H1 (cell line): Measurements from ENCODE around the gene PODN. TPM values are rescaled to one million over a fixed set of nuclear protein-coding genes. Genes with fewer than 3 reads are reported as not detected.

ENCODE experiments used
- CTCF ChIA-PET: fragments of 300-600 bp; sonication (Branson Sonifier 250); formaldehyde crosslinking; loops from one replicate; lab custom pipeline; 2021; ENCODE audit not compliant: partially characterized antibody; lab: Charles Lee
- POLR2A ChIA-PET: fragments of 300-600 bp; sonication (Branson Sonifier 250); formaldehyde crosslinking; loops from one replicate; lab custom pipeline; 2021; ENCODE audit warnings: inconsistent platforms; ENCODE audit not compliant: partially characterized antibody; lab: Charles Lee
- DNase-seq, 2 experiments: peaks; one replicate each; pipeline versions ENCODE4 v3.0.0 to v3.0.0-alpha.2; 2010 to 2022; ENCODE audit warnings: low spot score in 2 of 2, low read depth in 1 of 2, mixed read lengths in 1 of 2
- FAIRE-seq: peaks from 2 replicates; lab custom pipeline; 2011; peaks lifted over from hg19 to GRCh38; lab: Jason Lieb, UNC
- H2AFZ ChIP-seq: 2 replicates; pipeline ENCODE4 v1.8.1; 2012; ENCODE audit warnings: low read length, inconsistent platforms
- H2AK5ac ChIP-seq: 2 replicates; pipeline ENCODE4 v1.6.1; 2013; ENCODE audit warnings: low read depth, low read length
- H2BK120ac ChIP-seq: replicated peaks from 2 replicates; pipeline ENCODE3; 2013; ENCODE audit warnings: low read depth, low read length, inconsistent platforms
- H2BK12ac ChIP-seq: 2 replicates; pipeline ENCODE4 v1.6.1; 2013; ENCODE audit warnings: low read depth, low read length
- H2BK15ac ChIP-seq: 2 replicates; pipeline ENCODE4 v1.6.1; 2013; ENCODE audit warnings: low read length
- H2BK20ac ChIP-seq: 2 replicates; pipeline ENCODE4 v1.6.1; 2013; ENCODE audit warnings: low read length
- H2BK5ac ChIP-seq: 2 replicates; pipeline ENCODE4 v1.6.1; 2013; ENCODE audit warnings: low read depth, low read length
- H3K14ac ChIP-seq: 2 replicates; pipeline ENCODE4 v1.6.1; 2013; ENCODE audit warnings: inconsistent platforms; ENCODE audit not compliant: insufficient read length
- H3K18ac ChIP-seq: 2 replicates; pipeline ENCODE4 v1.6.1; 2013; ENCODE audit warnings: low read length; ENCODE audit errors: extremely low read depth
- H3K23ac ChIP-seq: 2 replicates; pipeline ENCODE4 v1.6.1; 2013; ENCODE audit warnings: inconsistent platforms; ENCODE audit not compliant: insufficient read length
- H3K23me2 ChIP-seq: 2 replicates; pipeline ENCODE4 v1.6.1; 2013; ENCODE audit warnings: low read depth, low read length
- H3K27ac ChIP-seq: 2 replicates; pipeline ENCODE4 v1.6.1; 2011; ENCODE audit warnings: low read depth, low read length, inconsistent platforms
- H3K27me3 ChIP-seq, 4 experiments: replicated peaks in 1 of 4; 1 replicate in 1 of 4; 2 replicates in 3 of 4; pipeline versions ENCODE4 v1.6.1 to v1.8.1; 2011 to 2013; ENCODE audit warnings: low read length in 3 of 4, mild to moderate bottlenecking in 3 of 4, inconsistent platforms in 2 of 4, mixed read lengths in 2 of 4, moderate library complexity in 1 of 4; ENCODE audit not compliant: control insufficient read depth in 3 of 4, insufficient read depth in 3 of 4; ENCODE audit errors: extremely low read depth in 1 of 4
- H3K36me3 ChIP-seq, 4 experiments: 2 replicates each; pipeline versions ENCODE4 v1.6.1 to v1.8.1; 2011 to 2013; ENCODE audit warnings: mild to moderate bottlenecking in 4 of 4, low read length in 3 of 4, moderate library complexity in 2 of 4, control low read depth in 1 of 4, inconsistent platforms in 1 of 4; ENCODE audit not compliant: insufficient read depth in 4 of 4, control insufficient read depth in 2 of 4
- H3K4ac ChIP-seq: replicated peaks from 2 replicates; pipeline ENCODE3; 2013; ENCODE audit warnings: low read length, low read depth, mixed read lengths, inconsistent platforms; ENCODE audit not compliant: insufficient read length
- H3K4me1 ChIP-seq, 4 experiments: replicated peaks in 1 of 4; 1 replicate in 1 of 4; 2 replicates in 3 of 4; pipeline versions ENCODE4 v1.6.1 to v1.8.1; 2011 to 2013; ENCODE audit warnings: low read length in 3 of 4, inconsistent platforms in 2 of 4, mixed read lengths in 1 of 4; ENCODE audit not compliant: insufficient read depth in 4 of 4, control insufficient read depth in 3 of 4
- H3K4me2 ChIP-seq, 2 experiments: 2 replicates each; pipeline versions ENCODE4 v1.6.1 to v1.8.1; 2011 to 2013; ENCODE audit warnings: low read depth in 2 of 2, low read length in 2 of 2, control low read depth in 1 of 2, inconsistent platforms in 1 of 2, mild to moderate bottlenecking in 1 of 2; ENCODE audit not compliant: insufficient read depth in 1 of 2
- H3K4me3 ChIP-seq, 4 experiments: fragments of 200-600, 300-600 bp in 1 of 4; sonication (generic), shearing (Covaris generic), sonication (Bioruptor Twin) in 1 of 4; 2 replicates each; pipeline versions ENCODE4 v1.5.1 to v1.8.1; 2011 to 2016; ENCODE audit warnings: low read length in 4 of 4, low read depth in 3 of 4, control low read depth in 2 of 4, inconsistent platforms in 2 of 4, mild to moderate bottlenecking in 2 of 4, mixed read lengths in 1 of 4, moderate library complexity in 1 of 4; ENCODE audit not compliant: insufficient read depth in 2 of 4; ENCODE audit errors: extremely low read depth in 1 of 4
- H3K56ac ChIP-seq: replicated peaks from 2 replicates; pipeline ENCODE3; 2013; ENCODE audit warnings: low read depth, mild to moderate bottlenecking, mixed read lengths, low read length, inconsistent platforms; ENCODE audit not compliant: insufficient read length
- H3K79me1 ChIP-seq: 2 replicates; pipeline ENCODE4 v1.6.1; 2013; ENCODE audit warnings: low read depth, low read length, control low read depth
- H3K79me2 ChIP-seq, 2 experiments: 2 replicates each; pipeline versions ENCODE4 v1.6.1 to v1.8.1; 2012 to 2013; ENCODE audit warnings: low read length in 2 of 2, mild to moderate bottlenecking in 2 of 2, inconsistent platforms in 1 of 2; ENCODE audit not compliant: insufficient read depth in 2 of 2, control insufficient read depth in 1 of 2
- H3K9ac ChIP-seq, 4 experiments: replicated peaks in 1 of 4; 1 replicate in 1 of 4; 2 replicates in 3 of 4; pipeline versions ENCODE4 v1.6.1 to v1.8.1; 2011 to 2013; ENCODE audit warnings: low read depth in 3 of 4, low read length in 3 of 4, control low read depth in 2 of 4, mild to moderate bottlenecking in 2 of 4, moderate library complexity in 2 of 4, inconsistent platforms in 1 of 4; ENCODE audit errors: extremely low read depth in 1 of 4
- H3K9me3 ChIP-seq, 2 experiments: 2 replicates each; pipeline versions ENCODE4 v1.6.1 to v1.8.1; 2012 to 2013; ENCODE audit warnings: mild to moderate bottlenecking in 2 of 2, moderate library complexity in 2 of 2, control low read depth in 1 of 2, inconsistent platforms in 1 of 2, low read depth in 1 of 2, low read length in 1 of 2, mixed read lengths in 1 of 2; ENCODE audit not compliant: insufficient read depth in 2 of 2
- H4K20me1 ChIP-seq, 2 experiments: replicated peaks in 1 of 2; 2 replicates each; pipeline versions ENCODE3 to v1.8.1; 2011 to 2013; ENCODE audit warnings: inconsistent platforms in 2 of 2, low read length in 2 of 2, mild to moderate bottlenecking in 1 of 2; ENCODE audit not compliant: insufficient read depth in 2 of 2, control insufficient read depth in 1 of 2
- H4K5ac ChIP-seq: 2 replicates; pipeline ENCODE4 v1.6.1; 2013; ENCODE audit warnings: low read length, low read depth, mixed read lengths, inconsistent platforms; ENCODE audit not compliant: insufficient read length
- H4K8ac ChIP-seq: 2 replicates; pipeline ENCODE4 v1.8.0; 2013; ENCODE audit warnings: mild to moderate bottlenecking, moderate library complexity, low read length, inconsistent platforms; ENCODE audit not compliant: insufficient read depth; ENCODE audit errors: extremely low read depth
- H4K91ac ChIP-seq: replicated peaks from 2 replicates; pipeline ENCODE3; 2013; ENCODE audit warnings: low read length, mixed read lengths, inconsistent platforms; ENCODE audit not compliant: insufficient read length
- BACH1 ChIP-seq: IDR thresholded peaks from 2 replicates; pipeline ENCODE4 v1.6.1; 2012; ENCODE audit warnings: low read length, improper control_type of control experiment
- KDM1A ChIP-seq: fragments of 200-600, 300-600 bp; sonication (generic); IDR thresholded peaks from 2 replicates; pipeline ENCODE4 v1.7.1; 2016; ENCODE audit warnings: mild to moderate bottlenecking, low read length, borderline replicate concordance
- RAD21 ChIP-seq, 2 experiments: IDR thresholded peaks in 1 of 2; conservative IDR thresholded peaks in 1 of 2; 2 replicates each; pipeline ENCODE4 v1.6.1; 2011; ENCODE audit warnings: low read depth in 2 of 2, low read length in 2 of 2, improper control_type of control experiment in 1 of 2, inconsistent platforms in 1 of 2, mild to moderate bottlenecking in 1 of 2, moderate library complexity in 1 of 2
- SUZ12 ChIP-seq: fragments of 200-600 bp; sonication (generic); IDR thresholded peaks from 2 replicates; pipeline ENCODE4 v1.6.1; 2012; ENCODE audit warnings: mild to moderate bottlenecking, inconsistent platforms, low read length, moderate library complexity, mixed read lengths
- YY1 ChIP-seq: IDR thresholded peaks from 2 replicates; pipeline ENCODE4 v1.6.1; 2011; ENCODE audit warnings: low read depth, mild to moderate bottlenecking, low read length
- WGBS, 2 experiments: shearing (Covaris generic) in 1 of 2; methylation state at CpG; one replicate each; pipeline versions ENCODE4 v1.1.6 to v1.1.7; 2013 to 2015; ENCODE audit warnings: low lambda C conversion rate in 2 of 2, mixed read lengths in 2 of 2, inconsistent platforms in 1 of 2, low coverage in 1 of 2, missing lambda C conversion rate in 1 of 2; ENCODE audit not compliant: insufficient replicate concordance in 2 of 2, insufficient coverage in 1 of 2, insufficient read length in 1 of 2; ENCODE audit errors: extremely low coverage in 1 of 2, missing lambda C conversion rate in 1 of 2; 5-methylcytosine and 5-hydroxymethylcytosine counted together
- polyA plus RNA-seq, 7 experiments: library from polyadenylated mRNA; depleted of rRNA in 3 of 7; stranded (reverse) in 5 of 7; unstranded in 2 of 7; fragments of >200 nt in 5 of 7; fragments of 200-250 nt in 2 of 7; gene quantifications; 1 replicate in 5 of 7; 2 replicates in 1 of 7; 4 replicates in 1 of 7; pipeline versions ENCODE4 v1.2.1 to v1.2.3, GENCODE V29; 2011 to 2013; ENCODE audit warnings: missing spikeins in 2 of 7, mixed read lengths in 2 of 7
- total RNA-seq: library from RNA; stranded (reverse); fragmentation: NEBNext Ultra II Directional; extraction: Animal tissue kit (Norgen Biotek cat#: 25700); gene quantifications from 2 replicates; pipeline ENCODE4 v1.2.1, GENCODE V29; 2021
- TF ChIP-seq, protein P1 (sequence below), 3 experiments: IDR thresholded peaks; 1 replicate in 2 of 3; 2 replicates in 1 of 3; pipeline versions ENCODE4 v1.5.1 to v1.6.1; 2011; ENCODE audit warnings: low read length in 3 of 3, mild to moderate bottlenecking in 3 of 3, inconsistent platforms in 2 of 3, low read depth in 1 of 3, moderate library complexity in 1 of 3; ENCODE audit not compliant: insufficient read depth in 1 of 3; ENCODE audit errors: control extremely low read depth in 1 of 3

The PODN gene
- total and polyA plus RNA-seq, 2 of the 8 experiments (the other 6 are each of a cell fraction or from before 2014, with no cell fraction given) = 0.11 to 0.17 TPM

DNA sequence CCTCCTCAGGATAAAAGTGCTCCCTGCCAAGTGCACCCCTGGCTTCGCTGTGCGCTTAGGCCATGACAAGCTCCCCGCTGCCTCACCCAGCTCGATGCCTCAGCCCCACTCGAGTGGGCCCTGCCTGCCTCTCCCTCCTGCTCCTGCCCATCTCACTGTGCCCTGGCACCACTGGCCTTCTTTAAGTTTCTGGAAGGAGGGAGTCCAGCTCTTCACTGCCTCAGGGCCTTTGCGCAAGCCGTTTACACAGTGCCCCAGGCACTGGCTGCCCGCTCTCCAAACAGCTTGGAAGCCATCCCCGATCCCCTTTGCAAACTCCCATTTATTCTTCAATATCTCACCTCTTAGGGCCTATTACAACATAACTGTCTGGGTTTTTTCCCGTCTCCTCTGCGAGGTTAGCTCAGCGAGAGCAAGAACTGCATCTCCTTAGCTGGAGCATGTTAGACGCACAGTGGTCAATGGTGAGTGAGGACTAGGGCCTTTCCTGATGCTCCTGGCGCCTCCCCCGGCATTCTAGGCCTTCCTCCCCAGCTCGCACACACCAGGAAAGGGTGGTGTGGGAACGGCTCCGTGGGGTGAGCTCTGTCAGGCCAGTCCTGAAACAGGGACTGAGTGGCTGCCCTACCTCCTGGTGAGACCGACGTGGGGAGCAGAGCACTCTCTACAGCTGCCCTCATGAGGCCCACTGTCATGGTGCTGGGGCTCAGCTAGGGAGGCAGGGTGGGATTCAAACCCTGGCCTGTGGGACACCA lies 31.9 kb downstream of the PODN start:
- Histone ChIP-seq H3K27me3 (no peaks in the 10 kb centered on the region; a peak in 1 of 7 replicates), H3K23ac (no peak overlapping the region), H3K56ac (no peak overlapping the region), H3K27ac (no peak overlapping the region), H3K14ac (no peak overlapping the region), H3K79me1 (no peaks in the 10 kb centered on the region), H3K79me2 (no peaks in the 10 kb centered on the region), H2AFZ (no peak overlapping the region), H3K9me3 (peaks cover 7 to 27% of the 10 kb centered on the region in 2 experiments; a peak in 2 of 4 replicates), H4K5ac (no peak overlapping the region), H4K20me1 (no peaks in the 10 kb centered on the region), H2BK120ac (no peak overlapping the region), H3K4ac (no peak overlapping the region), H2BK12ac (no peak overlapping the region), H3K23me2 (peaks cover 8% of the 10 kb centered on the region; the same call in 1 of the 2 replicates), H3K4me1 (no peaks in the 10 kb centered on the region), H3K18ac (no peak overlapping the region), H3K4me2 (no peak overlapping the region), H4K91ac (no peak overlapping the region), H2BK15ac (no peak overlapping the region), H2BK5ac (no peak overlapping the region), H2BK20ac (0 out of 2 replicates have a peak overlapping the region, but pooled peaks have one; percentile 15), H3K36me3 (no peaks in the 10 kb centered on the region; a peak in 1 of 8 replicates), H2AK5ac (no peak overlapping the region), H3K4me3 (no peak overlapping the region), H3K9ac (no peak overlapping the region), H4K8ac (no peak overlapping the region; the same call in 1 of the 2 replicates)
- WGBS, 2 experiments = 91% methylated on average over 20 of the region's 20 CpGs; no CpG with 5 or more reads in 1 of the 2 experiments
- FAIRE-seq (no peak), DNase-seq (no peak)
- ChIA-PET CTCF (interaction anchor here (0.6 to 1.7 kb wide), 7 partner anchors 13 to 1509 kb away, joined by 3 to 6 read pairs (median 3); no protein-coding TSS in a partner anchor), POLR2A (interaction anchor here (0.7 to 1.6 kb wide), 2 partner anchors 9 to 10 kb away, joined by 3 read pairs; no protein-coding TSS in a partner anchor)
- no peak for TF ChIP-seq YY1
- no peak for TF ChIP-seq BACH1
- TF ChIP-seq, protein P1, sequence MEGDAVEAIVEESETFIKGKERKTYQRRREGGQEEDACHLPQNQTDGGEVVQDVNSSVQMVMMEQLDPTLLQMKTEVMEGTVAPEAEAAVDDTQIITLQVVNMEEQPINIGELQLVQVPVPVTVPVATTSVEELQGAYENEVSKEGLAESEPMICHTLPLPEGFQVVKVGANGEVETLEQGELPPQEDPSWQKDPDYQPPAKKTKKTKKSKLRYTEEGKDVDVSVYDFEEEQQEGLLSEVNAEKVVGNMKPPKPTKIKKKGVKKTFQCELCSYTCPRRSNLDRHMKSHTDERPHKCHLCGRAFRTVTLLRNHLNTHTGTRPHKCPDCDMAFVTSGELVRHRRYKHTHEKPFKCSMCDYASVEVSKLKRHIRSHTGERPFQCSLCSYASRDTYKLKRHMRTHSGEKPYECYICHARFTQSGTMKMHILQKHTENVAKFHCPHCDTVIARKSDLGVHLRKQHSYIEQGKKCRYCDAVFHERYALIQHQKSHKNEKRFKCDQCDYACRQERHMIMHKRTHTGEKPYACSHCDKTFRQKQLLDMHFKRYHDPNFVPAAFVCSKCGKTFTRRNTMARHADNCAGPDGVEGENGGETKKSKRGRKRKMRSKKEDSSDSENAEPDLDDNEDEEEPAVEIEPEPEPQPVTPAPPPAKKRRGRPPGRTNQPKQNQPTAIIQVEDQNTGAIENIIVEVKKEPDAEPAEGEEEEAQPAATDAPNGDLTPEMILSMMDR (IDR thresholded peaks at IDR 0.05; ENCODE audit: control extremely low read depth in 1 of 3, insufficient read depth in 1 of 3, low read depth in 1 of 3, low read length in 3 of 3) = no peak
- TF ChIP-seq SUZ12 = no peak
- TF ChIP-seq RAD21 (IDR thresholded peaks at IDR 0.05 in 1 of 2, conservative IDR thresholded peaks at IDR 0.05 in 1 of 2; ENCODE audit: low read depth in 2 of 2, low read length in 2 of 2) = no peak
- no peak for TF ChIP-seq KDM1A
